ENCODE results near the gene LYST. TPM values are rescaled to one million over a fixed set of nuclear protein-coding genes. Genes with fewer than 3 reads are reported as not detected.
A peak's percentile ranks its signal among the peaks of the same experiment; 100 is the strongest.

The LYST gene
- total and polyA plus RNA-seq, 2 of the 8 experiments (the other 6 are each of a cell fraction or from before 2014, with no cell fraction given), result 0.29 to 0.58 TPM

GRCh38 chr1:235673981-235674380 lies 192.7 kb downstream of the LYST start (continued):
- TF ChIP-seq USF2 (IDR thresholded peaks at IDR 0.05; ENCODE audit: low read length), result no peak
- TF ChIP-seq JUN (IDR thresholded peaks at IDR 0.05; ENCODE audit: low read depth, low read length), result no peak
- TF ChIP-seq JUND (IDR thresholded peaks at IDR 0.05; ENCODE audit: low read length), result no peak
- TF ChIP-seq MAX (IDR thresholded peaks at IDR 0.05), result no peak
- peak in 1 of 2 experiments; percentile 20; a peak in 1 of 4 replicates for TF ChIP-seq RAD21 (IDR thresholded peaks at IDR 0.05 in 1 of 2, conservative IDR thresholded peaks at IDR 0.05 in 1 of 2; ENCODE audit: low read depth in 2 of 2, low read length in 2 of 2)
- TF ChIP-seq E2F6 (IDR thresholded peaks at IDR 0.05), result no peak
- no peak for TF ChIP-seq KDM1A (IDR thresholded peaks at IDR 0.05; ENCODE audit: borderline replicate concordance, low read length)
- TF ChIP-seq ZNF274 (IDR thresholded peaks at IDR 0.05; ENCODE audit: borderline replicate concordance, extremely low read depth, low read length), result no peak
- TF ChIP-seq KDM5A (IDR thresholded peaks at IDR 0.05; ENCODE audit: low read length), result no peak
- TF ChIP-seq EGR1 (IDR thresholded peaks at IDR 0.05; ENCODE audit: borderline replicate concordance, low read depth, low read length), result no peak
- peak; percentile 99 for TF ChIP-seq TEAD4 (IDR thresholded peaks at IDR 0.05; ENCODE audit: low read depth, low read length)
- no peak for TF ChIP-seq SIX5 (IDR thresholded peaks at IDR 0.05; ENCODE audit: low read depth, low read length)
- no peak for TF ChIP-seq RBBP5 (IDR thresholded peaks at IDR 0.05; ENCODE audit: borderline replicate concordance, low read depth, low read length)

Data from H1 (cell line).